MM.1S (cell line): ENCODE data around the gene SLC22A3.

Experiments used
- EZH2phosphoT487 ChIP-seq: fragments of 300-600 bp; sonication (generic); IDR thresholded peaks from 2 replicates; pipeline ENCODE4 v1.6.1; 2018; ENCODE audit warnings: antibody characterized with exemption, low read length
- TF ChIP-seq, protein P1 (sequence below): fragments of 300-600 bp; sonication (generic); IDR thresholded peaks from 2 replicates; pipeline ENCODE4 v1.5.1; 2016; ENCODE audit warnings: antibody characterized with exemption, low read length, mixed read lengths

DNA sequence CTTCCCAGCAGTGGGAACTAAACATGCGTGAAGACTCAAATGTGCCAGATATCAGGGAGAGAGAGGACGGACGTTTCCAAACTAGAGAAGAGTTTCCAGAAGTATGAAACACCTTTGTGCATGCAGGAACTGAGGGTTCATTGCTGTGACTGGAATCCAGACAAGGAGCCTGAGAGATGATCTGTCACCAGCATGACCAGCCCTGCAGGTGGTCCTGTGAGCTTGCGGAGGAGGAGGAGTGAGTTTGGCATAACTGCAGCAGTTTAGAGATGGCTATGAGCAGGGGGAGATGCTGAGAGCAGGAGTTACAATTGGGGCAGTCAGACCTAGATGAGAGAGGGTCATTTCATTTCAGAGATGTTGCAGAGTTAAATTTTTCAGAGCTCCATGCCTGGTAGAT, 89.6 kb downstream of the SLC22A3 start:
- TF ChIP-seq, protein P1, sequence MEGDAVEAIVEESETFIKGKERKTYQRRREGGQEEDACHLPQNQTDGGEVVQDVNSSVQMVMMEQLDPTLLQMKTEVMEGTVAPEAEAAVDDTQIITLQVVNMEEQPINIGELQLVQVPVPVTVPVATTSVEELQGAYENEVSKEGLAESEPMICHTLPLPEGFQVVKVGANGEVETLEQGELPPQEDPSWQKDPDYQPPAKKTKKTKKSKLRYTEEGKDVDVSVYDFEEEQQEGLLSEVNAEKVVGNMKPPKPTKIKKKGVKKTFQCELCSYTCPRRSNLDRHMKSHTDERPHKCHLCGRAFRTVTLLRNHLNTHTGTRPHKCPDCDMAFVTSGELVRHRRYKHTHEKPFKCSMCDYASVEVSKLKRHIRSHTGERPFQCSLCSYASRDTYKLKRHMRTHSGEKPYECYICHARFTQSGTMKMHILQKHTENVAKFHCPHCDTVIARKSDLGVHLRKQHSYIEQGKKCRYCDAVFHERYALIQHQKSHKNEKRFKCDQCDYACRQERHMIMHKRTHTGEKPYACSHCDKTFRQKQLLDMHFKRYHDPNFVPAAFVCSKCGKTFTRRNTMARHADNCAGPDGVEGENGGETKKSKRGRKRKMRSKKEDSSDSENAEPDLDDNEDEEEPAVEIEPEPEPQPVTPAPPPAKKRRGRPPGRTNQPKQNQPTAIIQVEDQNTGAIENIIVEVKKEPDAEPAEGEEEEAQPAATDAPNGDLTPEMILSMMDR = no peak
- no peak for TF ChIP-seq EZH2phosphoT487
